KOPT-K1 (cell line): ENCODE results near the gene MYEF2.

ENCODE experiments used
- H3K27ac ChIP-seq: fragments of 200-600 bp; sonication (generic); 2 replicates; pipeline ENCODE4 v1.5.1; 2016; ENCODE audit warnings: antibody characterized with exemption, mild to moderate bottlenecking, low read depth, low read length; ENCODE audit not compliant: poor library complexity, severe bottlenecking
- H3K36me3 ChIP-seq: fragments of 200-600 bp; sonication (generic); 2 replicates; pipeline ENCODE4 v1.5.1; 2017; ENCODE audit warnings: antibody characterized with exemption, mild to moderate bottlenecking, low read length, moderate library complexity; ENCODE audit not compliant: insufficient read depth
- H3K9me3 ChIP-seq: fragments of 200-600 bp; sonication (generic); 2 replicates; pipeline ENCODE4 v1.5.1; 2017; ENCODE audit warnings: antibody characterized with exemption, low read length, mild to moderate bottlenecking; ENCODE audit not compliant: insufficient read depth, poor library complexity, severe bottlenecking

Gene MYEF2

GRCh38 chr15:48176112-48176511 lies 2.0 kb downstream of the MYEF2 start:
- peaks cover 32% of the 10 kb centered on the region for H3K9me3 ChIP-seq
- no peak overlapping the region for H3K27ac ChIP-seq

GRCh38 chr15:48175126-48175525 lies 3.0 kb downstream of the MYEF2 start:
- H3K36me3 ChIP-seq, result peaks cover 15% of the 10 kb centered on the region
- H3K27ac ChIP-seq, result no peak overlapping the region
- H3K9me3 ChIP-seq, result peaks cover 32% of the 10 kb centered on the region

More at GRCh38 chr15:48176112-48176511, 2.0 kb downstream of the MYEF2 start:
- H3K36me3 ChIP-seq, result peaks cover 15% of the 10 kb centered on the region

DNA sequence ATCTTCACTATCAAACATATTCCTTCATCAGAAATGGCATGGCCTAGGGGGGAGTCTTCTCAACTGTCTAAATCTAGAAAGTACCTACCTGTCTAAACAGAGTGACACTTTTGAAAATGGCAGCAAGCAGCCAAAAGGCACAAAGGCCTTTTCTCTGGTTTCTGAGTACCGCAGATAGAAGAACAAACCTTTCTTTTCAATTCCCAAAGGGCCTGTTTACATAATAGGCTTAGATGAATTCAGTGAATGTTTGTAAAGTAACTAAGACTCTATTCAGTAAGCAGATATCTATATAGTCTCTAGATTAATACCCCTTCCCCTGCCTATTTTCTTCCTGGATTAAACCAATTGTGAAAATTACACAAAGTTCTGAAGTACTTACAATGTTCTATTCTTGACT lies 7.1 kb downstream of the MYEF2 start:
- H3K27ac ChIP-seq, result no peak overlapping the region
- peaks cover 40% of the 10 kb centered on the region for H3K36me3 ChIP-seq
- H3K9me3 ChIP-seq, result peaks cover 32% of the 10 kb centered on the region

DNA sequence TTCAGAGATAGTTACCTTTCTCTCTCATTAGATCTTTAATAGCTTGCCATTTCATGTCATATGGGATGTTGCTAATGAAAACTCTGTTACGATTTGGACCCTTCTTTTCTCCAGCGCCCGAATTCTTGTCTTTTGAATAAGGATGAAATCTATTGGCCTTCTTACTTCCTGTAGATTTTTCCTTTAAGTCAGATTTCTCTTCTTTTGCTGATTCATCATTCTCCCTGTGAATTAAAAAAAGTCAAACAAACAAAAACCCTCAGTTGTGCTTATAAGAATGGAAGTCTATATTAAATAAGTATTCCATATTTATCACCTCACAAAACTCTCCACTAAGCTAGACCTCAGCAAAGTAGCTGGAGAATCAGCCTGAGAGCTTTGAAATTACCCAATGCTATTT lies 9.5 kb downstream of the MYEF2 start:
- H3K9me3 ChIP-seq, result peaks cover 18% of the 10 kb centered on the region
- peaks cover 49% of the 10 kb centered on the region for H3K36me3 ChIP-seq
- H3K27ac ChIP-seq, result no peak overlapping the region

GRCh38 chr15:48153526-48153925 lies 24.6 kb downstream of the MYEF2 start:
- no peak overlapping the region for H3K27ac ChIP-seq
- H3K36me3 ChIP-seq, result peaks cover 67% of the 10 kb centered on the region
- H3K9me3 ChIP-seq, result no peaks in the 10 kb centered on the region

DNA sequence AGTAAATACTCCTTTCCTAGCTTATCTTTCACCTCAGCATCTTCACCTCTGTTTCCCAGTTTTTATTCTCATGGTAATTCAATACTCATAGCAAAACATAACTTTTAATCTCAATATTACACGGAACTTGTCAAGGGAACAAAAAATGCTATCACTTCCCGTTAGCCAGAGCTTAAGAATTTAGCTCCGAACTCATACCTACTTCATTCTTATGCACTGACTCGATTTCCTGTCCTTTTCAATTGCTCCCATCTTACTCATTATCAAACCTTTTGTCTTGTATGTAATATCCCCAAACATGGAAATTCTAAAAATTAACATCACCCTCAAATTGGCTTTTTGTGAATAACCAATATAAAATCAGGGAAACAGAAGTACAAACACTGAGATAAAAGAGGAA lies 28.2 kb downstream of the MYEF2 start:
- Histone ChIP-seq H3K36me3 (peaks cover 77% of the 10 kb centered on the region), H3K27ac (no peak overlapping the region), H3K9me3 (no peaks in the 10 kb centered on the region)

DNA sequence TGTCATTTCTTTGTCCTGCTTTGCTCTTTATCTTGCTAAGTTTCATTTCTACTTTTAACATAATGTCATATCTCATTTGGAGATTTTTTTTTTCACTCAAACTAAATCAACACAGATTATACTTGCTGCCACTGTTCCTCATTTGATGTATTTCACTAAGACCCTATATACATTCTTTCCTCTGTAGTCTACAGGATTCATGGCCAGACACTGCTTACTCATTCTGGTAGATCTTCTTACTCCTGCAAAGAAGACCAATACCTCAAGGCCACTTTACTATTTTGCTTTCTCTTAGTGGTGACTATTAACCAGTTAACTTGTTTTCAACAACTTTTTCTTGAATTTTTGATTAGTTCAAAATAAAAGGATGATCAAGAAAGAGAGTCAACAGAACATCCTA lies 30.7 kb downstream of the MYEF2 start:
- Histone ChIP-seq H3K9me3 (no peaks in the 10 kb centered on the region), H3K36me3 (peaks cover 79% of the 10 kb centered on the region), H3K27ac (no peak overlapping the region)

- peaks cover 77% of the 10 kb centered on the region for H3K36me3 ChIP-seq
- H3K9me3 ChIP-seq, result no peaks in the 10 kb centered on the region
- H3K27ac ChIP-seq, result no peak overlapping the region
Measured at GRCh38 chr15:48145923-48146322, 32.2 kb downstream of the MYEF2 start.

DNA sequence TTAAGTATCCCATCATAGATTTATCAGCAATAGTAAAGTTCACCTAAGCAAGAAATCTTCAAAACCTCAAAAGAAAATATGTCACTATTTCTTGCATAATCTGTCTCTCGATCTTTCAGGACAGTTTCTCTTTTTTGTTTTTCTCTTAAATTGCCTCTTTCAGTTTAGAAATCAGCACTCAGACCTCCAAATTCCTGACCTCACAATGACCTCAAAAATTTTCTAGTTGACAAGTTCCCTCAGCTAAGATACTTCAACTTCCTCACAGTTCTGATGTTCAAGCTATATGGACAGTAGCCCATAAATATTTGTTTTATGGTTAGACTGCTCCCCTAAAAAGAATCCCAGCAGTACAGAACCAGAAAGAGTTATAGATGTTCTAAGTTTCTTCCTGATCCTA lies 33.2 kb downstream of the MYEF2 start:
- no peak overlapping the region for H3K27ac ChIP-seq

DNA sequence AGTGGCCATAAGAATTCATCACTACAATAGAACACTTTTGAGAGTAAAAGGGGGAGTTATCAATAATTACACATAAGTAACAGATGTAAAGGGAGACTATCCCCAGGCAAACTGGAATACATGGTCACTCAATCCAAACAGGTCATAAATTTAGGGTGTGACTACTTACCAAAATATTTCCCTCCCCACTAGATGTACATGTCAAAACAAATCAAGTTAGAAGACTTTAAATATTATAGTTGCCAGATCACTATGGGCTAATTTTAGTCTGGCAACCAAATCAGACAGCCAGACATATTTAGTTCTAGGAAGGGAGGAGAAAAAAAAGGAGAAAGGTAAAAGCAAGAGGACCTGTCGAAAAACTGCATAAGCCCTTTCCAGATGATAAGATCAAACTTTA lies 34.2 kb downstream of the MYEF2 start:
- Histone ChIP-seq H3K36me3 (peaks cover 60% of the 10 kb centered on the region), H3K27ac (no peak overlapping the region), H3K9me3 (no peaks in the 10 kb centered on the region)

More for the DNA sequence above, 33.2 kb downstream of the MYEF2 start:
- Histone ChIP-seq H3K9me3 (no peaks in the 10 kb centered on the region), H3K36me3 (peaks cover 68% of the 10 kb centered on the region)

DNA sequence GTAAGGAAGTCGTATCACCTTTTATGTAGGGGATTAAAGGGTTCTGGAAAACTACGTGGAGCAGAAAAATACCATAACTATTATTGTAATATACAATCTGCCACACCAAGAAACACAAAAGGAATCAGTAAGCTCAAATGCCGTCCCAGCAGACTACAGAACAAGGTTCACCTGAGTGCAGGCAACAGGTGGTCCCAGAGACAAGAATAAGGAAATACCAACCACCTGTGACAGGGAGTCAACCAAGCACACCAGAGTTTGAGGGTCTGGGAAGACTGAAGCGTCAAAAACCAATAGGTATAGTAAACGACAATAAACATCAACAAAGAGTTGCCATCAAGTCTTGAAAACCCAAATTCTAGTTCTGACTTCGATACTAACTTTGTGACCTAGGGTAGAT lies 45.2 kb downstream of the MYEF2 start:
- no peaks in the 10 kb centered on the region for H3K36me3 ChIP-seq
- H3K9me3 ChIP-seq, result no peaks in the 10 kb centered on the region
- H3K27ac ChIP-seq, result no peak overlapping the region

GRCh38 chr15:48131324-48131723 lies 46.8 kb downstream of the MYEF2 start:
- Histone ChIP-seq H3K9me3 (no peaks in the 10 kb centered on the region), H3K27ac (no peak overlapping the region), H3K36me3 (no peaks in the 10 kb centered on the region)

DNA sequence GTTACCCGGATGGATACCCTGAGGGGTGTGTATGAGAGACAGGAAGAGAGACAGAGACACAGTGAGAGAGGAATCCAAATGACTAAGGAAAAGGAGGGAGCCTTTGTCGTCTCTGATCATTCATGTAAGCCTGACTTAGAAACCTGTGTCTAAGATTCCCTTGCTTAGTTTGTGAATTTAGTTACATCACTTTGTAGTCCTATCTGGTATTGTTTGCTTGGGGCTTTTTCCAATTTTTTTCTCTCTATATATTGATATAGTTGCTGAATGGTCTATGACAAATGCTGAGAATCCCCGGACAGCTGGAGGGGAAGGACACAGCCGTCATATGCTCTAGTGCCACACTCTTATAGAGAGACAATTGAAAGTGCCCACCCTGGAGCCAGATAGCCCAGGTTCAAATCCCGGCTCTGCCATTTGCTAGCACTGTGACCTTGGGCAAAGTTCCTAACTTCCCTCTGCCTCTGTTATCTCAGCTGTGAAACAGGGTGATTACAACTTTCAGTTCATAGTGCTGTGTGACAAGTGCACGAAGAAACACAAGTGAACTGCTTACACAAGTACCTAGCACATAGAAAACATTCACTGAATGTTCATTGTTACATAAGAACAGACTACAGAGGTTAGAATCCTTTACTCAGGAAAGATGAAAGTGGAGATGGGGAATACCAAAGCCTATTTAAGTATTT lies 51.3 kb downstream of the MYEF2 start:
- H3K27ac ChIP-seq, result no peak overlapping the region
- no peaks in the 10 kb centered on the region for H3K36me3 ChIP-seq
- H3K9me3 ChIP-seq, result no peaks in the 10 kb centered on the region

GRCh38 chr15:48121849-48122248 lies 56.2 kb downstream of the MYEF2 start:
- H3K27ac ChIP-seq, result no peak overlapping the region
- H3K36me3 ChIP-seq, result no peaks in the 10 kb centered on the region
- H3K9me3 ChIP-seq, result no peaks in the 10 kb centered on the region

DNA sequence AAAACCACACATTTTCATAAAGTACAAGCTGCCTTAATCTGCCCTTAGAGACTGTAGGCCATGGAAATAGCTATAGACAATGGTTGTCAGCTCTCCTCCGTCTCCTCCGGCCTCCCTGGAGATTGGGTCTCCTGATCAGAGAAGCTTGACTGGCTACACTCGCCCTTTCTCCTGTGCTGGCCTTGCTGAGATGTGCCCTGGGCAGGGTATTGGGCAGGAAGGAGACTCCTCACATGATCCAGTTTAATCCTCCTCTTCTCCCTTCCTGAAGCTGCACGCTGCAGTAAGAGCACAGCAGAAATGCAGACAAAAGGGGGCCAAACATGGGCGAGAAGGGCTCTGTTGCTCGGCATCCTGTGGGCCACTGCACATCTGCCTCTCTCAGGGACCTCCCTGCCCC lies 57.4 kb downstream of the MYEF2 start, which contains the start of gene SLC24A5:
Gene SLC24A5 (plus strand): TSS at position 246 of the 400 bp plus-strand sequence. CDS start 55 bp downstream, at position 301.
- H3K27ac ChIP-seq, result no peak within 1 kb of the TSS
- no peaks in the 10 kb centered on the region for H3K9me3 ChIP-seq
- H3K36me3 ChIP-seq, result no peaks in the 10 kb centered on the region

GRCh38 chr15:48119277-48119676 lies 58.8 kb downstream of the MYEF2 start:
- H3K9me3 ChIP-seq, result no peaks in the 10 kb centered on the region
- no peaks in the 10 kb centered on the region for H3K36me3 ChIP-seq
- H3K27ac ChIP-seq, result no peak overlapping the region
